ENCODE data around the gene GPT2.

GPT2 gene

GRCh38 chr16:46887524-46887854 lies 3.3 kb downstream of the GPT2 start:
- Histone ChIP-seq H3K27ac (no peak overlapping the region), H3K4me3 (IDR thresholded peaks at IDR 0.05; ENCODE audit: insufficient read depth, low read depth, low read length) (no peak overlapping the region), H3K4me1 (ENCODE audit: low read depth, poor library complexity, severe bottlenecking) (peaks cover 30% of the 10 kb centered on the region), H3K36me3 (ENCODE audit: insufficient read depth) (no peaks in the 10 kb centered on the region), H4K20me1 (ENCODE audit: insufficient read depth) (no peaks in the 10 kb centered on the region), H3K79me2 (ENCODE audit: insufficient read depth, low read depth) (peaks cover 5% of the 10 kb centered on the region; the same call in 1 of the 2 replicates), H3K9ac (no peak overlapping the region), H3K27me3 (ENCODE audit: insufficient read depth, low read depth) (no peaks in the 10 kb centered on the region), H2AFZ (ENCODE audit: low read depth) (no peak overlapping the region), H3K4me2 (no peak overlapping the region)
- TF ChIP-seq CTCF (conservative IDR thresholded peaks at IDR 0.05; ENCODE audit: low read depth, low read length): no peak

GRCh38 chr16:46889245-46889941 lies 5.2 kb downstream of the GPT2 start:
- Histone ChIP-seq H3K4me2 (peak overlapping the region; percentile 24; the same call in 1 of the 2 replicates), H3K27me3 (ENCODE audit: insufficient read depth, low read depth) (no peaks in the 10 kb centered on the region), H3K4me3 (IDR thresholded peaks at IDR 0.05; ENCODE audit: insufficient read depth, low read depth, low read length) (no peak overlapping the region), H4K20me1 (ENCODE audit: insufficient read depth) (no peaks in the 10 kb centered on the region), H3K27ac (peak overlapping the region; percentile 34; the same call in 1 of the 2 replicates), H2AFZ (ENCODE audit: low read depth) (no peak overlapping the region), H3K36me3 (ENCODE audit: insufficient read depth) (no peaks in the 10 kb centered on the region), H3K9ac (peak overlapping the region; percentile 14; the same call in 1 of the 2 replicates), H3K4me1 (ENCODE audit: low read depth, poor library complexity, severe bottlenecking) (peaks cover 23% of the 10 kb centered on the region), H3K79me2 (ENCODE audit: insufficient read depth, low read depth) (peaks cover 10% of the 10 kb centered on the region; the same call in 1 of the 2 replicates)
- TF ChIP-seq CTCF (conservative IDR thresholded peaks at IDR 0.05; ENCODE audit: low read depth, low read length): no peak

- no peak overlapping the region for H2AFZ ChIP-seq (ENCODE audit: low read depth)
- no peaks in the 10 kb centered on the region for H3K27me3 ChIP-seq (ENCODE audit: insufficient read depth, low read depth)
- H3K4me2 ChIP-seq: peak overlapping the region; percentile 24; the same call in 1 of the 2 replicates
- no peak overlapping the region for H3K4me3 ChIP-seq (IDR thresholded peaks at IDR 0.05; ENCODE audit: insufficient read depth, low read depth, low read length)
- peak overlapping the region; percentile 34; the same call in 1 of the 2 replicates for H3K27ac ChIP-seq
- H3K36me3 ChIP-seq (ENCODE audit: insufficient read depth): no peaks in the 10 kb centered on the region
- H3K79me2 ChIP-seq (ENCODE audit: insufficient read depth, low read depth): peaks cover 10% of the 10 kb centered on the region; the same call in 1 of the 2 replicates
- peaks cover 22% of the 10 kb centered on the region for H3K4me1 ChIP-seq (ENCODE audit: low read depth, poor library complexity, severe bottlenecking)
- TF ChIP-seq CTCF (conservative IDR thresholded peaks at IDR 0.05; ENCODE audit: low read depth, low read length): no peak
- H3K9ac ChIP-seq: peak overlapping the region; percentile 14; the same call in 1 of the 2 replicates
- no peaks in the 10 kb centered on the region for H4K20me1 ChIP-seq (ENCODE audit: insufficient read depth)
These were observed 5.8 kb downstream of the GPT2 start for GRCh38 chr16:46889942-46890300.

- Histone ChIP-seq H3K79me2 (ENCODE audit: insufficient read depth, low read depth) (peaks cover 10% of the 10 kb centered on the region; the same call in 1 of the 2 replicates), H3K27ac (no peak overlapping the region), H3K4me2 (no peak overlapping the region), H3K9ac (no peak overlapping the region), H3K36me3 (ENCODE audit: insufficient read depth) (no peaks in the 10 kb centered on the region), H2AFZ (ENCODE audit: low read depth) (no peak overlapping the region), H3K4me3 (IDR thresholded peaks at IDR 0.05; ENCODE audit: insufficient read depth, low read depth, low read length) (no peak overlapping the region), H4K20me1 (ENCODE audit: insufficient read depth) (no peaks in the 10 kb centered on the region), H3K27me3 (ENCODE audit: insufficient read depth, low read depth) (no peaks in the 10 kb centered on the region), H3K4me1 (ENCODE audit: low read depth, poor library complexity, severe bottlenecking) (peaks cover 15% of the 10 kb centered on the region)
- no peak for TF ChIP-seq CTCF (conservative IDR thresholded peaks at IDR 0.05; ENCODE audit: low read depth, low read length)
These were observed 7.7 kb downstream of the GPT2 start for GRCh38 chr16:46891910-46892309.
